H54 (cell line): Measurements from ENCODE around the gene ECE1.
"Not testable (repeated sequence)": the region's sequence is repeated elsewhere in the genome, so short reads cannot be mapped to it uniquely, and the experiment has no call there.

Source experiments
- DNase-seq: peaks from one replicate; pipeline ENCODE4 v3.0.0; 2011; ENCODE audit warnings: low spot score, mixed read lengths; ENCODE audit not compliant: insufficient read length
- FAIRE-seq: peaks from 3 replicates; lab custom pipeline; 2011; peaks lifted over from hg19 to GRCh38; lab: Jason Lieb, UNC
- POLR2A ChIP-seq: IDR thresholded peaks from 2 replicates; pipeline ENCODE4 v1.6.1; 2011; ENCODE audit warnings: low read depth, mild to moderate bottlenecking, low read length

Gene ECE1

GRCh38 chr1:21296509-21297354, 6.5 kb upstream of the ECE1 start:
- TF ChIP-seq POLR2A: no peak
- no peak for DNase-seq
- FAIRE-seq: no peak

DNA sequence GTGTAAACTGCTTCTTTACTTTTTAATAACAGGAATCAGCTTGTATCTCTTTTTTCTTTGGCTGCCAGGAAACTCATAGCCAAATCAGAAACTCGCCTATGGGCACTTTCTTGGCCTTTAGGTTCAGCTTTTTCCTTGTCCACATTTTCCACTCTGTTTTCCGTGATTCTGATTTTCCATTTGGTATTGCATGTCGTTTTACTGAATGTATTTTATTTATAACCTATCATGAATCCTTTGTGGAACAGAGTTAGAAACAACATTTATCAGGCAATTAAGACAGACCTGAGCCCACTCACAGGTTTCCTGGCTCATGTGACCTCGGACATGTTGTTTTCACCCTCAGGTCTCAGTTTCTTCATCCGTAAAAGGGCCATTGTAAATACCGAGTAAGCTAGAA, 5.3 kb upstream of the ECE1 start:
- no peak for DNase-seq
- TF ChIP-seq POLR2A: no peak
- no peak for FAIRE-seq

GRCh38 chr1:21295002-21295401, 4.7 kb upstream of the ECE1 start:
- FAIRE-seq (peak; percentile 86), DNase-seq (no peak)
- no peak for TF ChIP-seq POLR2A

DNA sequence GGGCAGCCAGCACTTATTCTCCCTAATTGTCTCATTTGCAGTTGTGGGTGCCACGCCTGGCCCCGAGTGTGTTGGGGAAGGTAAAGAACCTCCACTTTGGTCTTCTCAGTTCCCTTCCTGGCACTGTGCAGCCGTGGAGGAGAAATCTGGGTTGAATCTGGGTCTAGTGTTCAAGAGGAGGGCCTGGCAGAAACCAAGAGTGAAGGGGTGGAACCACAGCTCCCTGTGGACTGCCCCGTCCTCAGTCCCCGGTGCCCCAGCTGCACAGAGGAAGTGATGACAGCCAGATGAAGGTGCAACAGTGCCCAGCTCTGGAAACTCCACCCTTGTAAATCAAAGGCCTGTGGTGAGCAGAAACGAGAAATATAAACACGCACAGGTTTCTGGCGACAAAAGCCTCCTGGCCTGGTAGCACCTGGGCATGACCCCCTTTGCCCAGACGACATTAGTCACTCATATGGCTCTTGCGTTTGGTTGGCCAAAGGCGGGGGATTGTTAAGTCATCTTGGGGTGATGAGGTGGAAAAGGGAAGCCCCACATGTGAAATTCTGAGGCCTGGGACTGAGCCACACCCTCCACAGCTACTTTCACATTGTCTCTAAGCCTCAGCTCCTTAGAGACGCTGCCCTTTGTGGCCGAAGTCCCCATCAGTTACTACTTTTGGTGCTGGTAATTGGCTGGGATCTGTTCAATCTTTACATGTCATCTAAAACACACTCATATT, 4.2 kb upstream of the ECE1 start:
- DNase-seq (no peak), FAIRE-seq (peak; percentile 55)
- TF ChIP-seq POLR2A: no peak

DNA sequence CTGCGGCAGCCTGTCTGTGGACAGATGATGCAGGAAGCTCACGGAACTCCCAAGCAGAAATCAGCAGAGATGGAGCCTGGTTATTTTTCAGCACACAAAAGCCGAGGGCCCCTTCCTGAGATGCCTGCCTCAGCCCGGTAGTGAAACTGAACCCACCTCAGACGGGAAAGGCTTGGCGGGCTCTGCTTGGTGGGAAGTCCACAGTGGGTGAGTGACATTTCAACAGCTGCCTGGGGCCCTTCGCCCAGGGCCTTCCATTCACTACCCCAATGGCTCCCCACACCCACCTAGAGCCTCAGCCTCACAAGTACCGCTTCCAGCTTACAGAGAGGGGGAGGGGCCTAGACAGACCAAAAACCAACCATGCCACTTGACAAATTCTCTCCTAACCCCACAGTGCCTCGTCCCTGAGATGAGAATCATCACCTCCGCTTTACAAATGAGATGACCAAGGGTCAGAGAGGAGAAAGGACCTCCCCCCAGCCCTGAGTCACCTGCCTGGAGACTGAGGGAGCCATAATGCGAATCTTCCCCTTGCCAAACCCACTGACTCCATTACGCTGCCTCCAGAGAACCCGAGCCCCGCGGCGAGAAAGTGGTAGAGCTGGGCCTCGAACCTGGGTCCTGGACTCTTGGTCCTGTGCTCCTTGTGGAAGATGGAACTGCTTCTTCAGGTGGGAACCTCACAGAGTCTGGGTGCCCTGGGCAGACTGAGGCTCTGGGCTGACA, 3.4 kb upstream of the ECE1 start:
- no peak for FAIRE-seq
- TF ChIP-seq POLR2A: no peak
- no peak for DNase-seq

- DNase-seq (no peak), FAIRE-seq (no peak)
- TF ChIP-seq POLR2A: no peak
These were observed 2.8 kb upstream of the ECE1 start for GRCh38 chr1:21292984-21293536.

- no peak for TF ChIP-seq POLR2A
- FAIRE-seq (no peak), DNase-seq (no peak)
These were observed 2.3 kb upstream of the ECE1 start for GRCh38 chr1:21292503-21292983.

GRCh38 chr1:21291964-21292363, 1.7 kb upstream of the ECE1 start:
- FAIRE-seq (no peak), DNase-seq (no peak)
- no peak for TF ChIP-seq POLR2A

- no peak for DNase-seq
- no peak for FAIRE-seq
- TF ChIP-seq POLR2A: no peak
These were observed 921 bp upstream of the ECE1 start for GRCh38 chr1:21291184-21291583.

DNA sequence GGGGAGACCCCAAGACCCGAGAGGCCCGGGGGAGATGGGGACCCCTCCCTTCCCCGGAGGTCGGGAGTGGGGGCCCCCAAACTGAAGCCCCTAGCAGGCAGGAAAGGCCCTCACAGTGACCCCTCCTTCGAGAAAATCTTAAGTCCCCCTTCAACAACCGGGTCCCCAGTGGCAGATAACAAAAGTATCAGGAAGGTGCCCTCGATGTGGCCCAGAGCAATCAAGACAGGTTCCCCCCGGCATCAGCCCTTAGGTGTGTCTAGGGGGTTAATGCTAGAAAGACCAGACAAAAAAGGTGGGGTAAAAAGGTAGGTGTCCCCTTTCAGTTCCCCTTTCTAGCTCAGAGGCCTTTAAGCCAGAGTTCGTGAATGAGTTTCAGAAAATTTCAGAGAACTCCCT, 282 bp upstream of the ECE1 start:
- FAIRE-seq (no peak), DNase-seq (no peak)
- TF ChIP-seq POLR2A: no peak

DNA sequence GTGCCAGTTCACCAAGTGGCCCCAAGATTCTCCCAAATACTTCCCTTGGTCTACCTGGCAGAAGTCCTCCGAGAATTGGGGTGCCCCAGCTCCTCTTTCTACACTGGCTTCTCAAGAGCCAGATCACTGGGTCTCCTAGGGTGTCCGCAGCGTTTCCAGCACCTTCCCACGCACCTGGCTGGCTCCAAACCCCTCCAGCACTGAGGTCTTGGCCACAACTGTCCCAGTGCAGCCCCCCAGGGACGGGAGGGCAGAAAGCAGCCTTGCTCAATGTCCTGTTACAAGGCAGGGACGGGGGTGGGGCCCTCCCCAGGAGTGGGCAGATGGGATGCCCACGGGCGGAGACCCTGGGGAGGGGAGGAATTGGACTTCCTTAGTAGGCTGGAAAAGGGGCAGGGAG, 1.1 kb downstream of the ECE1 start:
- no peak for TF ChIP-seq POLR2A
- DNase-seq (no peak), FAIRE-seq (no peak)

GRCh38 chr1:21287905-21288514, 2.3 kb downstream of the ECE1 start:
- FAIRE-seq (no peak), DNase-seq (no peak)
- TF ChIP-seq POLR2A: no peak

- FAIRE-seq, DNase-seq: not testable (repeated sequence)
These were observed 4.9 kb downstream of the ECE1 start for GRCh38 chr1:21285386-21285785.

DNA sequence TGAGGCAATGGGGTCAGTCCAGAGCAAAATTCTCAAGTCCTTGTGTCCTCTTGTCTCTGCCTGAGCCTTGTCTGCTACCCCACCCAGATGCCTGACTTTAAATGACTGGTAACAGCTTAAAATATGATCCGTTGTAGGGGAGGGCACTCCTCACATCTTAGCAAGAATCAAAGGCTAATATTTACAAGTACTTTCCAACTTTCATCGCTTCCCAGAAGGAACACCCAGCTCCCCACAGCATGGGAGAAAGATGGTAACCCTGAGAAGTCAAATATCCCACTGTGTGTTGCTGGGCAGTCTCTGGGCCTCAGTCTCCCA, 5.2 kb downstream of the ECE1 start:
- DNase-seq: no peak
- FAIRE-seq: no peak
- TF ChIP-seq POLR2A: no peak
